ENCODE data around the gene ZFR2. TPM values are rescaled to one million over a fixed set of nuclear protein-coding genes. Genes with fewer than 3 reads are reported as not detected.
"Not testable (repeated sequence)": the region's sequence is repeated elsewhere in the genome, so short reads cannot be mapped to it uniquely, and the experiment has no call there.

ZFR2 gene
- total RNA-seq, 2 donors from 2014 or later = not detected

DNA sequence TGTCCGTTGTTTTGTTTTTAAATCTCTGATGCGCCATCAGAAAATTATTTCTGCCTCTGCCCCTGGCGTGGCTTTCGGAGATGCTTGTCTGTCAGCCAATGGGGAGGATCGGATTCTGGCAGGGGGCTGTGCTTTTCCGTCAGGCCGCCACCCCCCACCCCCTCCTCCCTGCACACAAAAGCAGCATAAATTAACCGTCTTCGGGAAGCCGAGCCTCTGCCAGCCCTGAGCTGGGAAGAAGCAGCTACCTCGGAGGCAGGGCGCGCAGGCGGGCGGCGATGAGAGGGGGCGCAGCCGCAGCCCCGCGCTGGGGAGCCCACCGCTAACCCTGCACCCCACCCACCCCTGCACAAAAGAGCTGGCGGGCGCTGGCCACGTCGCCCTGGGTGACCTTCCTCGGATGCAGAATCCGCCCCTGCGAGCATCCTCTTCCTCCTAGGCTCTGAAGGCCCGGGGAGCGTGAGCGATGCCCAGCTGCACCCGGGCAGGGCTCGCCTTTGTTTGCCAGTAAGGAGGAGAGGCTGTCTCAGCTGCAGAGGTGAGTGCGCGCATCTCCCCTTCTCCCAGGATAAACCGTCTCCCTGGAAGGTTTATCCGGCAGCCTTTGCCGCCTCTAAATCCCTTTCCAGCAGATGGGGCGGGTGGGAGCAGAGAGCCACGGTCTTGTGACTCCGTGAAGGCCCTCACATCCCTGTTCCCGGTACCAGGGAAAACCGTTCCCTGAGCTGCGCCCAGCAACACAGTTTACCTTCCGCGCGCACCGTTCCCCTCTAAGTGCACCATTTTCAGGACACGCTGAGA is 11.8 kb upstream of the ZFR2 start, which contains the start of gene ATCAY:
ATCAY (plus strand) TSS at position 215 of the 801 bp plus-strand sequence. CDS start 5,083 bp downstream, outside the sequence.
- intact Hi-C loops (cut with DNase I) = no loop called here
- DNase-seq (ENCODE audit: low spot score) = no peak

DNA sequence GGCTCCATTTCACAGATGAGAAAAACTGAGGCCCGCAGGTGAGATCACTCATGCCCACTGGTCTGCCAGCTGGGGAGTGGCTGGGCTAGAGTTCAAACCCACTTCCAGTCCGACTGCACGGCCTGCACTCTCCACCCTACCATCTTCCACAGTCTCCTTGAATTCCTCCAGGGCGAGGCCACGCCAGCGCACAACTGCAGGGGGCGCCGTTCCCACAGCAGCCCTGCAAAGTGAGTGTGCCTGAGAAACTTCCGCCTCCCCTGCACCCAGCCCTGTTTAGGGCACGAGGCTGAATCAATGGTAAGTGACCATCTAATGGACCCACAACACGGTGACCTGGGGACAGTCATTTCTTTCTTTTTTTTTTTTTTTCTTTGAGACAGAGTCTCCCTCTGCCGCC is 10.8 kb upstream of the ZFR2 start:
- no peak for DNase-seq (ENCODE audit: low spot score)
- intact Hi-C loops (cut with DNase I) = no loop called here

DNA sequence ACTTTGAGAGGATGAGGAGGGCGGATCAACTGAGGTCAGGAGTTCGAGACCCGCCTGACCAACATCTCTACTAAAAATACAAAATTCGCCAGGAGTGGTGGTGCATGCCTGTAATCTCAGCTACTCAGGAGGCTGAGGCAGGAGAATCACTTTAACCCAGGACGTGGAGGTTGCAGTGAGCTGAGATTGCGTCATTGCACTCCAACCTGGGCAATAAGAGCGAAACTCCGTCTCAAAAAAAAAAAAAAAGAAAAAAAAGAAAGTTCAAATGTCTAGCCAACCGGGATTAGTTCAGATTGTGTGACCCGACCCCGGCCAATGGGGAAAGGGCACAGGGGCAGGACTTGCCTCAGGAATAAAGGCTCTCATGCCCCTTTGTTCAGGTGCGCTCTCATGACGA is 5.9 kb upstream of the ZFR2 start:
- DNase-seq (ENCODE audit: low spot score); intact Hi-C loops (cut with DNase I): not testable (repeated sequence)

DNA sequence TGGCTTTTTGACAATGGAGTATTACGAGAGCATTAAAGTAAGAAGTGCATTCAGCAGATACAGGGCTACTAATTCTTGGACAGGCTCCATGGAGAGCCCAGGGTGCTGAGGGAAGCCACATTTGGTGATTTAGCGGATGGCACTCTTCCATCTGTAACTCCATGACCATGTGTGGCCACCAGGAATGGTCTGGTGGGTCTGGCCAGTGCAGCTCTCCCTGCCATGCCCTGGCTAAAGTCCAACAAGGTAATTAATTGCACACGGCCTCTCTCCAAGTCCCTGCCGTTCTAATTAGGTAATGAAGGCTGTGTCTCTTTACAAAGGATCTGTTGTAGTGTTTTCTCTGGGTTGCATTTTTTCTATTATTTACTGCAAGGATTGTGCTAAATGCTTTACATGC is 4.3 kb upstream of the ZFR2 start:
- no peak for DNase-seq (ENCODE audit: low spot score)
- intact Hi-C loops (cut with DNase I) = no loop called here

DNA sequence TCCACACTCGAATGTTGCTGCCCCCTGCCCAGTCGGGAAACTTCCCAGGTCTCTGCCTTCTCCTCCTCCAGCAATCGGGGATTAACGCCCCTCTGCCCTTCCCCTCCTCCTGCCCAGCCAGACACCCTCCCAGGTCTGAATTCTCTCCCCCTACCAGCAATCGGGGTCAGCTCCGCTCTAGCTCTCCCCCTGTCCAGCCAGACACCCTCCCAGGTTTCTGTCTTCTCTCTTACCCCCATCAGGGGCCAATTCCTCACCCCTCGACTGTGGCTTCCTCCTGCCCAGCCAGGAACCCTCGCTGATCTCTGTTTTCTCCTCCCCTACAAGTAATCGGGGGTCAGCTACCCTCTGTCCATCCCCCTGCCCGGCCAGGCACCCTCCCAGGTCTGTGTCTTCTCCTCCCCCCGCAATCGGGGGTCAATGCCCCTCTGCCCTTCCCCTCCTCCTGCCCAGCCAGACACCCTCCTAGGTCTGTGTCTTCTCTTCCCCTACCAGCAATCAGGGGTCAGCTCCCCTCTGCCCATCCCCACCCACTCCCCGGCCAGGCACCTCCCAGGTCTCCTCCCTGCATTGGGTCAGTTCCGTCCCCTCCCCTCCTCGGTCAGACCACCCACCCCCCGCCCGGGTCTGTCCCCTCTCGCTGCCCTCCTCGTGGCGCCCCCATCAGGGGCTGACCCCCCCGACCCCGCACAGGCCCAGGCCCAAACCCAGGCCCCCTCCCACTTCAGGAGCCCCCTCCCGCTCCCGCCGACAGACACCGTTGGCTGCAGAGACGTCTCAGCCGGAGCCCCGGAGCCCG is 668 bp downstream of the ZFR2 start:
- intact Hi-C loops (cut with DNase I) = no loop called here
- no peak for DNase-seq (ENCODE audit: low spot score)

DNA sequence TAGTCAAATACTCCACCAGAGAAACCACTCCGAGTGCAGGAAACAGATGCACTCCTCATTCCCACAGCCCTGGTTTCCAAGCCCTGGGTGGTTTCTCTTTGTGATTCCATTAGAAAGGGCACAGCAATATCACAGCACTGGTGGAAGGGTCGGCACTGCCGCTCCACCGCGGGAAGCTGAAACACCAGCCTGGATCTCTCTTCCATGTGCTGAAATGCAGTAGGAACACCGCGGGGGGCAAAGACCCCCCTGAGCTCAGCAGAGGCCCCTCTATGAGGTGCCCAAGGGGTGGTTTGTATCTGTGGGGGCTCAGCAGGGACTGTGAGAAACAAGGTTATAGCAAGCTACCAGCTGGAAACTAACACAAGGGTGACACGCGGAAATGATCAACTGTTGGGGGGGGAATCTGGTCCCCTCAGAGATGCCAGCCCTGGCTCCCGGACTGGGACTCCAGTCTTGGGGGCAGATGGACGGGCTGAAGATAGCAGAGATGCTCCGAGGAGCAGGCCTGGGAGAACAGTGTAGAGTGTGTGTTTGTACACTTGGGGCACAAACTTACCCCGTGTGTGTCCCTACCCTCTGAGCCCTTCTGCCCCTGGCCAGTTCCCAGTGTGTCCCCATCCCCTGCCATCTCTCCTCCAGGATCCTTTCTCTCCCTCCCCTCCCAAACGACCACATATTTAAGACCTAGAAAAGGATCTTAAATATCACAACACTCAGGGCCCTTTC is 1.8 kb downstream of the ZFR2 start:
- intact Hi-C loops (cut with DNase I) = no loop called here
- no peak for DNase-seq (ENCODE audit: low spot score)

DNA sequence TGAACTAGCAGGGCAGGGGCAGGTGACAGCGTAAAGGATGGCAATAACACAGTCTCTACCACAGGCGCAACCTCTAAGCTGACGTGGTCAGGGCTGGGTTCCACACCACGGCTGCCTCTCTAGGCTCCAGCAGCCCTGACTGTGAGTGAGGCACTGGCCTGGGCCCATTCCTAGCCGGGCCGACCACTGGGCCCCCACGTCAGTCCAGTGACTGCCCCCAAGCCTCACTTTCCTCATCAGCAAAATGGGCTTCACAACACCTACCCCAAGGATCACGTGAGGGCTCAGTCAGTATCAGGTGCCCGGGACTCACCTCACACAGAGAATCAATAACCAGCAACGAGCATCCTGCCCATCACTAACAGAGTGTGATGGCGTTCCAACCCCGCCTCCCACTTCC is 5.2 kb downstream of the ZFR2 start:
- intact Hi-C loops (cut with DNase I) = no loop called here
- no peak for DNase-seq (ENCODE audit: low spot score)

DNA sequence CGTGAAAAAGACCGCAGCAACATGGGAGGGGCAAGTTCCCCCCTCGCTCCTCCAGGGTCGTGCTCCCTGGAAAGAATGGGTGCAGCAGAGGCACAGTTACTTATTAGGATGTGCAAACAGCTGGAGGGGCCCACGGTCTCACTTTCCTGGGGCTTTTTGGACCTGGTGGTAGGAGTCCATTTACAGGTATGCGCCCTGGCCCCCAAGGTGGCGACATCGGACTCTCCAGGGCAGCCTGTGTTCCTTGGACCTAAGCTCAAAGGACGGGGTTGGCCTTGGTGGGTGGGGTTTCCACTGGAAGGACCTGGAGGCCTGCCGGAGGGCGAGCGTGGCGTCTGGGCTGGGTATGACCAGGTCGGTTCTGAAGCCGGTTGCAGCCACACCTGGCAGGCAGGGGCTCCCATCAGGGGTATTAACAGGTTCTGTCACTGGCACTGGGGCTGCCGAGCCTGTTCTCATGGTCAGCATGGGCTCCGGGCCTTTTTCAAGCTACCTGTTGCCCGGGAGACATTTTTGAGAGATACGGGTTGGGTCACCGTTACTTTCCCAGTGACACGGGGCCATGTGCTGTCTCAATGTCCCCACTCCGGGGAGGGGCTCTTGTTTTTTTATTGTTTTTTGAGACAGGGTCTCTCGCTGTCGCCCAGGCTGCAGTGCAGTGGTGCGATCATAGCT is 5.9 kb downstream of the ZFR2 start:
- no peak for DNase-seq (ENCODE audit: low spot score)
- intact Hi-C loops (cut with DNase I) = no loop called here

DNA sequence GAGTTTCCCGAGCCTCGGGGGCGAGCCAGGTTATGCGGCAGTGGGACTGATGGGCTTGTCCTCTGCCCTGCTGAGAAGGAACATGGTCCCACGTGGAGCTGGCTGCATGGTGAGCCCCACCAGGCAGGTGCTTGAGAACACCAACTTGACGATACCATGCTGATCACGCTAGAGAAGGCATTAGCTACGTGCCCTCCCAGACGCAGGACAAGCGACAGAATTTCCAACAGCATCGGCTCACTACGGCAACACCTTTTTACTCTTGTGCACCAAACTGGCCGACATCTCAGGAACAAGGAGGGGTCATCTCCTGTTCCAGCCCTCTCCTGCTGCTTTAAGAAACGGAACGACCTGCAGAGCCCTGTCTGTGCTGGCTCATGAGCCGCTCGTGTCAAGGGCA is 8.3 kb downstream of the ZFR2 start:
- intact Hi-C loops (cut with DNase I) = no loop called here
- no peak for DNase-seq (ENCODE audit: low spot score)

DNA sequence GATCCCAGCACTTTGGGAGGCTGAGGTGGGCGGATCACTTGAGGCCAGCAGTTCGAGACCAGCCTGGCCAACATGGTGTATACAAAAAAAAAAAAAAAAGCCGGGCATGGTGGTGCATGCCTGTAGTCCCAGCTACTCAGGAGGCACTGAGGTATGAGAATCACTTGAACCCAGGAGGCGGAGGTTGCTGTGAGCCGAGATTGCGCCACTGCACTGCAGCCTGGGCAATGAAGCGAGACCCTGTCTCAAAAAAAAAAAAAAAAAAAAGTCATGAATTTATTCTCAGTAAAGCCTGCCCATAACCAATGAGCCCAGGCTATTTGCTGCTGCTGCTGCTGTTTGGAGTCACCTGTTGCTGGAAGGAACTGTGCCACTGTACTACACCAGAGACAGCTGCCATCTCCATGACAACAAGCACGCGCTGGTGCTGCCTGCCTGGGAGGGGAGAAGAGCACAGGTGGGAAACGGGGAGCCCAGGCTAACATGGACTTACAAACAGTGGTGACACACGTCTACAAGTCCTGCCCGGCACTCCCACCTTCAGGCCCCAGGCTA is 11.3 kb downstream of the ZFR2 start:
- intact Hi-C loops (cut with DNase I) = no loop called here
- DNase-seq (ENCODE audit: low spot score) = no peak

DNA sequence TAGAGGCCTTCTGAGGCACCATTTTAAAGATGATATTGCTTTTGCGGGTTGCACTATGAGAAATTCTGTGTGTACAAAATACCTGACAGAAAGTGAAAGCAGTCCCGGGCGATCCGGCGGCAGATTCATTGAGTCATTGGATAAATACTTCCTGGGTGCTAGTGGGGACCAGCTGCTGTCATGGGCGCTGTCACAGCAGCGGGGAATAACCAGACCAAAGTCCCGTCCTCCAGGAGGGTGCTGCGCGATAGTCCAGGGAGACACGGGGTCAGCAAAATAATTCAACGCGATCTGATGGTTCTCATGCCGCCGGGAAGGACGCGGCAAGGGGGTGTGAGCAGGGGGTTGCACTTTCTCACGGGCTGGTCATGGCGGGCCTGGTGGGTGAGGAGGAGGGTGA is 13.5 kb downstream of the ZFR2 start:
- no peak for DNase-seq (ENCODE audit: low spot score)
- intact Hi-C loops (cut with DNase I) = no loop called here

DNA sequence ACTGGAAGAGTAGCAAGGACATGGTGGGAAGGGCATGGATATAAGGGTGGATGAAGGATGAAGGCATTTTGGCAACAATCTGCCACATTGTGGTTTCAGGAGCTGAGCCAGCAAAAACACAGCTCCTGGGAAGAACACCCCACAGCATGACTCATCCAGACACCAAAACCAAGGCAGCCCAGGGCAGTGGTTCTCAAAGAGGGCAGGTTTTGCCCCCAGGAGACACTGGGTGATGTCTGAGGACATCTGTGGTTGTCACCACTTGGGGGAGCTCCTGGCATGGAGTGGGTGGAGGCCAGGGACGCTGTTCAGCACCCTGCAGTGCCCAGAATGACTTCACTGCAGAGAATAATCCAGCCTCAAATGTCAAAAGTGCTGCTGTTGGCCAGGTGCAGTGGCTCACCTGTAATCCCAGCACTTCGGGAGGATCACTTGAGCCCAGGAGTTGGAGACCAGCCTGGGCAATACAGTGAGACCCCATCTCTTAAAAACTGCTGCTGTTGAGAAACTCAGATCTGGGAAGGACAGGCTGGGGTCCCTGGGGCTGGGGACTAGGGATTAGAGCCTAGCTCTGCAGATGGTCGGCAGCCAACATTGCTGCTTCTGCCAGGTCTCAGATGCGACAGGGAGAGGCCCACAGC is 16.1 kb downstream of the ZFR2 start:
- no peak for DNase-seq (ENCODE audit: low spot score)
- intact Hi-C loops (cut with DNase I) = no loop called here

DNA sequence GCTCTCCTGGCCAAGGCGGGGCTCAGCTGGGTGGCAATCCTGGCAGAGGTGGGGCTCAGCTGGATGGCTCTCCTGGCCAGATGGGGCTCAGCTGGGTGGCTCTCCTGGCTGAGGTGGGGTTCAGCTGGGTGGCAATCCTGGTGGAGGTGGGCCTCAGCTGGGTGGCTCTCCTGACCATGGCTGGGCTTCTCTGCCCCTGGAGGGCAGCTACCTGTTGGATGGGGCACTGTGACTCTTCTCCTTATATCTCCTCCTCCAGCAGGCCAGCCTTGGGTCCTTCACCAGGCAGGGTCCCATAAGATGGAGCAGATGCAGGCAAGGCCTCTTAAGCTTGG is 16.7 kb downstream of the ZFR2 start:
- intact Hi-C loops (cut with DNase I) = no loop called here
- DNase-seq (ENCODE audit: low spot score) = no peak

DNA sequence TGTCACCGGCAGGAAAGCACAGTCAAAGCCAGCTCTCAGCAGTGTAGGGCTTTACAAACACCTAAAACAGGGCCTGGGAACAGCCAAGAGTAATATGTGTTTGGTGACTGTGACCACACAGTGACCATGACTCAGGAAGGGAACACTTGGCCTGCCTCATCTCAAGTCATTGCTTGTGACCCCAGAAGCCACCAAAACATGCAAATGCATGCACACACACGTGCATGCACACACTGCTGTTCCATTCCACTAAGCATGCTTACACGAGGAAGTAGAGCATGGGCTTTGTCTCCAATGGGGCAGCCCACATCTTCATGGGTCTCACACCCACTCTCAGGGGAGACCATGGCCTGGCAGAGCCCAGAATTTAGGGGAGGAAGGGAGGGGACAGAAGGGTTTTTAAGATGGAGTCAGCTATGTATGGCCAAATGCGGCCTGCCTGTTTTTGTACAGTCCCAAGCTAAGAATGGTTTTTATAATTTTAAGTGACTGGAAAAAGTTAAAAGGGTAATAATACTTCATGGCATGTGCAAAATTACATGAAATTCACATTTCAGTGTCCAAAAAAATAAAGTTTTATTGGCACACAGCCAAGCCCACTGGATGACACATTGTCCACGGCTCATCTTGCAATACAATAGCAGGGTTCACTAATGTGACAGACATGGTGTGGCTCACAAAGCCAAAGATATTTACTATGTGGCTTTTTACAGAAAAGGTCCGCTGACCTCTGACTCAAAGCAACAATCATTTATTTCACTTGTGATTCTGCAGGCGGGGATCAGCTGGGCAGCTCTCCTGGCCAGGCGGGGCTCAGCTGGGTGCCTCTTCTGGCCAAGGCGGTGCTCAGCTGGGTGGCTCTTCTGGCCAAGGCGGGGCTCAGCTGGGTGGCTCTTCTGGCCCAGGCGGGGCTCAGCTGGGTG is 17.3 kb downstream of the ZFR2 start:
- DNase-seq (ENCODE audit: low spot score) = no peak
- intact Hi-C loops (cut with DNase I) = no loop called here

DNA sequence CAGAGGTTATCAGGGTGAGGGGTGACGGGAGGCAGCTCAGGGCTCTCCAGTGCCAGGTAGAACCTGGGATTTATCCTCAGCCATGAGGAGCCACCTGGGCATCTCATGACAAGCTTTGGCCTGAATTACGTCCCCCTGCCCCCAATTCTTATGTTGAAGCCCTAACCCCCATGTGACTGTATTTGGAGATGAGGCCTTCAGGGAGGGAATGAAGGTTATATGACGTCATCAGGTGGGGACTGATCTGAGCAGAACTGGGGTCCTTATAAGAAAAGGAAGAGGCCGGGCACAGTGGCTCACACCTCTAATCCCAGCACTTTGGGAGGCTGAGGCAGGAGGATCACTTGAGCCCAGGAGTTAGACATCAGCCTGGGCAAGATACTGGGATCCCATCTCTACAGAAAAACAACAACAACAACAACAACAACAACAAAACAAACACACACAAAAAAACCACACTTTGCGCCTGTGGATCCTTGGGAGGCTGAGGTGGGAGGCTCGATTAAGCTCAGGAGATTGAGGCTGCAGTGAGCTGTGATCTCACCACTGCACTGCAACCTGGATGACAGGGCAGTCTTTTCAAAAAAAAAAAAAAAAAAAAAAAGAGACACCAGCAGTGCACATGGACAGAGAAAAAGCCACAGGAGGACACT is 18.4 kb downstream of the ZFR2 start:
- intact Hi-C loops (cut with DNase I) = no loop called here
- DNase-seq (ENCODE audit: low spot score) = no peak

DNA sequence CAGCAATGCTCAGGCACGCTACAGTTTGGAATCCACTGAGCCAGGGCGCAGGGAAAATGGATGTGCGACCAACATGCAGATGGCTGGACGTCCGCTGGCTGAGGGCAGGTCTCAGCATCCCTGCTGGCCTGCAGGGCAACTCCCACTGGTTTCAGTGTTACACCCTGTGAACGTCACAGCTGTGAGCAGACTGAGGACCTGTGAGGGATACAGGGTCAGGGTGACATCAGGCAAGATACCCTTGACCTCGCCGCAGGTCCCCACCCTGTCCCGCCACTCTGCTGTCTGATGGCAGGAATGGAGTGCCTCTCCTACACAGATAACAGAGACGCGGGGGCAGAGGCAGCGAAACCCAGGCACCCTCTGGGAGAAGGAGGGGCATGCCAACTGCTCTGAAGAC is 19.1 kb downstream of the ZFR2 start:
- intact Hi-C loops (cut with DNase I) = no loop called here
- no peak for DNase-seq (ENCODE audit: low spot score)

DNA sequence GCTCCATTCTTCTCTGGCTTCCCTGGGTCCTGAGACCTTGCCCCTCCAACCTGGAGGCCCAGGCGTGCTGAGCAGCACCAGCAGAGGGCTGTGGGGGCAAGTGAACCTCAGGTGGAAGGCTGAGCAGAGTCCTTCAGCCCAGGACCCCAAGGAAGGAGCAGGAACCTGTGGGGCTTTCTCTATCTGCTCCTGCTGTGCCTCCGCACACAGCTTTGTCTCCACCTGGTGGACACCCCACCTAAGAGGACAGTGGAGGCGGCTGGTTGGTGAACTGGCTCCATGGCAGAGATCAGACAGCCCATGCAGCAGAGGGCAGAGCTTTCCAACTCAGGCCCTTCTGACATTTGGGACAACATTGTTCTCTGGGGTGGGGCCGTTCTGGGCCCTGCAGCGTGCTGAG is 19.7 kb downstream of the ZFR2 start:
- DNase-seq (ENCODE audit: low spot score) = no peak
- intact Hi-C loops (cut with DNase I) = no loop called here
